ENCODE data around the gene KIRREL1.
"Not testable (repeated sequence)": the region's sequence is repeated elsewhere in the genome, so short reads cannot be mapped to it uniquely, and the experiment has no call there.

The KIRREL1 gene

GRCh38 chr1:158117854-158118704 is 124.6 kb downstream of the KIRREL1 start:
- no peaks in the 10 kb centered on the region for H3K9me3 ChIP-seq (ENCODE audit: control insufficient read depth, insufficient read depth, low read length)
- H3K4me1 ChIP-seq (ENCODE audit: insufficient read depth, low read length), result peaks cover 8% of the 10 kb centered on the region
- H3K36me3 ChIP-seq (ENCODE audit: insufficient read depth, low read length), result no peaks in the 10 kb centered on the region
- peak overlapping the region; percentile 17; the same call in 1 of the 2 replicates for H3K9ac ChIP-seq (ENCODE audit: low read depth, low read length)

- Histone ChIP-seq H3K36me3 (ENCODE audit: insufficient read depth, low read length) (no peaks in the 10 kb centered on the region), H3K9ac (ENCODE audit: low read depth, low read length) (peak overlapping the region; percentile 17; the same call in 1 of the 2 replicates), H3K4me1 (ENCODE audit: insufficient read depth, low read length) (peaks cover 8% of the 10 kb centered on the region), H3K9me3 (ENCODE audit: control insufficient read depth, insufficient read depth, low read length) (no peaks in the 10 kb centered on the region)
Observed at GRCh38 chr1:158118713-158119402, 125.4 kb downstream of the KIRREL1 start.

- H3K36me3 ChIP-seq (ENCODE audit: insufficient read depth, low read length), result no peaks in the 10 kb centered on the region
- no peak overlapping the region for H3K9ac ChIP-seq (ENCODE audit: low read depth, low read length)
- H3K9me3 ChIP-seq (ENCODE audit: control insufficient read depth, insufficient read depth, low read length), result no peaks in the 10 kb centered on the region
- H3K4me1 ChIP-seq (ENCODE audit: insufficient read depth, low read length), result peaks cover 13% of the 10 kb centered on the region
Observed at GRCh38 chr1:158119976-158120653, 126.7 kb downstream of the KIRREL1 start.

- H3K9ac ChIP-seq (ENCODE audit: low read depth, low read length), result no peak overlapping the region
- peaks cover 13% of the 10 kb centered on the region for H3K4me1 ChIP-seq (ENCODE audit: insufficient read depth, low read length)
- H3K9me3 ChIP-seq (ENCODE audit: control insufficient read depth, insufficient read depth, low read length), result no peaks in the 10 kb centered on the region
Observed at GRCh38 chr1:158121604-158122254, 128.3 kb downstream of the KIRREL1 start.

GRCh38 chr1:158122833-158123388 is 129.5 kb downstream of the KIRREL1 start:
- no peaks in the 10 kb centered on the region for H3K36me3 ChIP-seq (ENCODE audit: insufficient read depth, low read length)
- peaks cover 13% of the 10 kb centered on the region for H3K4me1 ChIP-seq (ENCODE audit: insufficient read depth, low read length)
- H3K9me3 ChIP-seq (ENCODE audit: control insufficient read depth, insufficient read depth, low read length), result no peaks in the 10 kb centered on the region
- H3K9ac ChIP-seq (ENCODE audit: low read depth, low read length), result no peak overlapping the region

More at GRCh38 chr1:158121604-158122254, 128.3 kb downstream of the KIRREL1 start:
- H3K36me3 ChIP-seq (ENCODE audit: insufficient read depth, low read length), result no peaks in the 10 kb centered on the region

GRCh38 chr1:158124034-158124433 is 130.6 kb downstream of the KIRREL1 start:
- peaks cover 8% of the 10 kb centered on the region for H3K4me1 ChIP-seq (ENCODE audit: insufficient read depth, low read length)

GRCh38 chr1:158124999-158125398 is 131.6 kb downstream of the KIRREL1 start:
- no peak overlapping the region for H3K9ac ChIP-seq (ENCODE audit: low read depth, low read length)
- no peaks in the 10 kb centered on the region for H3K9me3 ChIP-seq (ENCODE audit: control insufficient read depth, insufficient read depth, low read length)
- H3K4me1 ChIP-seq (ENCODE audit: insufficient read depth, low read length), result peaks cover 8% of the 10 kb centered on the region
- H3K36me3 ChIP-seq (ENCODE audit: insufficient read depth, low read length), result no peaks in the 10 kb centered on the region

More at GRCh38 chr1:158124034-158124433, 130.6 kb downstream of the KIRREL1 start:
- no peaks in the 10 kb centered on the region for H3K36me3 ChIP-seq (ENCODE audit: insufficient read depth, low read length)
- H3K9me3 ChIP-seq (ENCODE audit: control insufficient read depth, insufficient read depth, low read length), result no peaks in the 10 kb centered on the region
- no peak overlapping the region for H3K9ac ChIP-seq (ENCODE audit: low read depth, low read length)

GRCh38 chr1:158126425-158126824 is 133.0 kb downstream of the KIRREL1 start:
- H3K9me3 ChIP-seq (ENCODE audit: control insufficient read depth, insufficient read depth, low read length), result no peaks in the 10 kb centered on the region
- H3K36me3 ChIP-seq (ENCODE audit: insufficient read depth, low read length), result no peaks in the 10 kb centered on the region
- H3K4me1 ChIP-seq (ENCODE audit: insufficient read depth, low read length), result peaks cover 5% of the 10 kb centered on the region; the same call in 1 of the 2 replicates

GRCh38 chr1:158128531-158128930 is 135.1 kb downstream of the KIRREL1 start:
- not testable (repeated sequence) for H3K9ac ChIP-seq (ENCODE audit: low read depth, low read length); H3K9me3 ChIP-seq (ENCODE audit: control insufficient read depth, insufficient read depth, low read length); H3K36me3 ChIP-seq (ENCODE audit: insufficient read depth, low read length); H3K4me1 ChIP-seq (ENCODE audit: insufficient read depth, low read length)

More at GRCh38 chr1:158126425-158126824, 133.0 kb downstream of the KIRREL1 start:
- no peak overlapping the region for H3K9ac ChIP-seq (ENCODE audit: low read depth, low read length)

- Histone ChIP-seq H3K9me3 (ENCODE audit: control insufficient read depth, insufficient read depth, low read length) (no peaks in the 10 kb centered on the region), H3K36me3 (ENCODE audit: insufficient read depth, low read length) (no peaks in the 10 kb centered on the region), H3K4me1 (ENCODE audit: insufficient read depth, low read length) (no peaks in the 10 kb centered on the region), H3K9ac (ENCODE audit: low read depth, low read length) (no peak overlapping the region)
Observed at GRCh38 chr1:158131217-158131616, 137.8 kb downstream of the KIRREL1 start.

GRCh38 chr1:158140764-158141192 is 147.3 kb downstream of the KIRREL1 start:
- Histone ChIP-seq H3K9me3 (ENCODE audit: control insufficient read depth, insufficient read depth, low read length) (no peaks in the 10 kb centered on the region), H3K4me1 (ENCODE audit: insufficient read depth, low read length) (peaks cover 5% of the 10 kb centered on the region; the same call in 1 of the 2 replicates), H3K9ac (ENCODE audit: low read depth, low read length) (no peak overlapping the region), H3K36me3 (ENCODE audit: insufficient read depth, low read length) (no peaks in the 10 kb centered on the region)

GRCh38 chr1:158145173-158145719 is 151.8 kb downstream of the KIRREL1 start:
- peaks cover 8% of the 10 kb centered on the region for H3K4me1 ChIP-seq (ENCODE audit: insufficient read depth, low read length)
- H3K36me3 ChIP-seq (ENCODE audit: insufficient read depth, low read length), result no peaks in the 10 kb centered on the region
- no peaks in the 10 kb centered on the region for H3K9me3 ChIP-seq (ENCODE audit: control insufficient read depth, insufficient read depth, low read length)
- no peak overlapping the region for H3K9ac ChIP-seq (ENCODE audit: low read depth, low read length)

GRCh38 chr1:158146165-158146564 is 152.7 kb downstream of the KIRREL1 start:
- peaks cover 3% of the 10 kb centered on the region; the same call in 1 of the 2 replicates for H3K4me1 ChIP-seq (ENCODE audit: insufficient read depth, low read length)
- no peak overlapping the region for H3K9ac ChIP-seq (ENCODE audit: low read depth, low read length)
- H3K9me3 ChIP-seq (ENCODE audit: control insufficient read depth, insufficient read depth, low read length), result no peaks in the 10 kb centered on the region
- H3K36me3 ChIP-seq (ENCODE audit: insufficient read depth, low read length), result no peaks in the 10 kb centered on the region
